GM19455 (cell line): ENCODE results near the gene MPC1.

Experiments used
- ATAC-seq: cut with Tn5 transposase; IDR thresholded peaks from one replicate; pipeline ENCODE4 v1.9.1; 2021; ENCODE audit not compliant: unreplicated experiment

MPC1 gene

DNA sequence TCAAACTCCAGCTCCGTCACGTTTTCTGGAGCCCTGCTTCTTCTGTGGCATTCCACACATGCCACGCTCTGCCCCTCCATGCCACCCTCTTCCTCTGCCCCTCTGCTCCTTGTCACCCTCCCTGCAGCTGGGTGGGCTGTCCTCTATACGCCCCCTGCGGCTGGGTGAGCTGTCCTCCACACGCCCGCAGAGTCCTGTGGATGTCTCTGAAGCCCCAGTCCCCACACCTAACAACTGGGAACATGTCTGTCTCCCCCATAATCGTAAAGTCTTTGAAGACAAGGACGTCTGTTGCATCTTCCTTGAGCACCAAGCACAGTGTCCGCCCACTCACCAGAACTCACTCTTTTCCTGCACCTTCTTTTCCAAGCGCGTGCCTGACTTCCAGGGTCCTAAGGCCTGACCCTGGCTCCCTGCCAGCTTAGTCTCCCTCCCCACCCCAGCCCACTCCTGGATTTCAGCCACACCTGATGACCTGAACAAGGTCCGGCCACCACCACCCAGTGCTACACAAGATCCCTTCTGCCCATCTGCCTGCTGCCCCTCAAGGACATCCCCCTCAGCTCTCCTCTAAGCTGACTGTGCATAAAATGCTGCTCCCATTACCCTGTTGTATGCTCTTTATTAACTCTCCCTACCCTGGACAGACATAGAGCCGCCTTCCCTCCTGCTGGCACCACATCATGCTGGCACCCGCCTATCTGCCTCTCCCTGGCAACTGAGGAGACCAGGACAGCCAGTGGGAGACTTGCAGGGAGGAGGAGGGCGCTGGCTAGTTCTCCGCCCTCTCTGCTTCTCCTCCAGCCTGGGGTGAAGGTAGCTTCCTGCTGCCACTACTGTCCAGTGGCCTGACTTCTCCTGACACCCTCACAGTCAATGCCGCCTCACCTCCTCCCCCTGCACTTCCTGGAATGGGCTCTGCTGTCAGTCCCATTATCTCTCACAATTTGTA, 63.8 kb downstream of the MPC1 start:
- ATAC-seq, result no peak

DNA sequence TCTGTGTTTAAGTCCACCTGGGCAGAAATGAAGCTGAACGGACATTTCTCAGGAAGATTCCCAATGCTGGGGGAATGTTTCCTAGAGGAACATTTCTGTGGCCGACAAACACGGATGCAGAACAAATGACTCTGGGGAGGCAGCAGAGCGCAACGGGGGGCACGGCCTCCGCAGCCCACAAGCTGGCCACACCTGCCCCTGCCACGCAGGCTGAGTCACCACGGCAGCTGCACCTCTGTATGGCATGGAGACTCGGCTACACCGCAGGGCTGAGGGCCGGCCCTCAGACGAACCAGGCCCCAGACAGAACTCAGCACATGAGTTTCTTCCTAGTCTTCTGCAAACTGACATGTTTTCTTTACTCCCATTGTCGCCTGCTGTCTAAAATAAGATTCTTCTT, 64.5 kb downstream of the MPC1 start:
- ATAC-seq, result no peak

DNA sequence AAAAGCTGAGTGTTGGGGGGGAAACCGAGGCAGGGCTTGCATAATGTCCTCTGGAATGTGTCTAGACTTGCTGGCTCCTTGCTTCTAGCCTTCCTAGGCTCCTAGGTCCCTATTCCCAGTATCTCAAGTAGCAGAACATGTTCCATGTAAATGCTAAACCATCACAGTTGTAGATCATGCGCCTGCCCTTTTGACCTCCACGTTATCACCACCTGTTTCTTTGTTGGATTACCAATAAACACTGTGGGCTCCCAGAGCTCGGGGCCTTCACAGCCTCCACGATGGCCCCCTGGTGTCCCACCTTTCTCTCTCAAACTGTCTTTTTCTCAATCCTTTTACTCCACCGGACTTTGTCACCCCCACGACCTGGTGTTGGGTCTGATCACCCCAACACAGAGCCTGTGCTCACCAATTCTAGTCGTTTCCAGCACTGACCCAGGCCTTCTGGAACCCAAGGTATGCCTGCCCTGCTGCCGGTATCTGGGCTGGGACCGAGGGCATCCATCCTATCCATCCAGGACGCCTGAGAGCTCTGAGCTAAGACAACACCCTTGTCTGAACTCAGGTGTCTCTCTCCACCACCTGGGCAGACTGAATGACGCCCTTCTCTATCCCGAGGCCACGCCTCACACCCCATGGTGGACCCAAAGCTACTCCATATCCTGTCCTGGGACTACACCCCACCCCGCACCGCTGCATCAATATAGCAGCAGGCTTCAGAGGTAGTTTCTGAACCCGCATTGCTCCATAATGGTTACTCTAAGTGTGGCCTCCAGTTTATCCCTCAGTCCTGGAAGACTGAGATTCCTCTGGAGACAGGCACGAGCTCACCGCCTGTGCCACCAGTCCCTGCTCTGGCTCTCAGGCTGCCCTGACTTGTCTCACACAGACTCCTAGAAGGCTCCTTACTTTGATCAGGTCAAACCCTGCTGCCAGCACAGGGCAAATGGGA, 65.2 kb downstream of the MPC1 start:
- ATAC-seq, result no peak

DNA sequence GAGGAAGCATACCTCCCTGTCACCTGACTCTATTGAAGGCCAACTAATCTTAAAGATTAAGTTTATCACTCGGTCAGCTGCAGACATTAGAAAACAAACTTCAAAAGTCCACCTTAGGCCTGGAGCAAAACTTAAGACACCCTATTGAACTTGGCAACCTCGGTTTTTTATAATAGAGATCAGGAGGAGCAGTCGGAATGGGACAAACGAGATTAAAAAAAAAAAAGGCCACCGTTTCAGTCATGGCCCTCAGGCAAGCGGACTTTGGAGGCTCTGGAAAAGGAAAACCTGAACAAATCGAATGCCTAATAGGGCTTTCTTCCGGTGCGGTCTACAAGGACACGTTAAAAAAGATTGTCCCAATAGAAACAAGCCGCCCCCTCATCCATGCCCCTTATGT, 67.3 kb downstream of the MPC1 start:
- ATAC-seq, result no peak
